ENCODE results near the gene ULBP1.

- TF ChIP-seq CTCF (IDR thresholded peaks at IDR 0.05) (no peak), POLR2A (IDR thresholded peaks at IDR 0.05) (no peak), POLR2AphosphoS5 (IDR thresholded peaks at IDR 0.05) (no peak)
Observed at GRCh38 chr6:149936743-149937142, 27.0 kb upstream of the ULBP1 start.
